NK-92 (cell line): ENCODE data around the gene JPT2.

Source experiments
- DNase-seq: peaks from one replicate; lab custom pipeline; 2025; ENCODE audit not compliant: unreplicated experiment; lab: John Stamatoyannopoulos, UW

The JPT2 gene

DNA sequence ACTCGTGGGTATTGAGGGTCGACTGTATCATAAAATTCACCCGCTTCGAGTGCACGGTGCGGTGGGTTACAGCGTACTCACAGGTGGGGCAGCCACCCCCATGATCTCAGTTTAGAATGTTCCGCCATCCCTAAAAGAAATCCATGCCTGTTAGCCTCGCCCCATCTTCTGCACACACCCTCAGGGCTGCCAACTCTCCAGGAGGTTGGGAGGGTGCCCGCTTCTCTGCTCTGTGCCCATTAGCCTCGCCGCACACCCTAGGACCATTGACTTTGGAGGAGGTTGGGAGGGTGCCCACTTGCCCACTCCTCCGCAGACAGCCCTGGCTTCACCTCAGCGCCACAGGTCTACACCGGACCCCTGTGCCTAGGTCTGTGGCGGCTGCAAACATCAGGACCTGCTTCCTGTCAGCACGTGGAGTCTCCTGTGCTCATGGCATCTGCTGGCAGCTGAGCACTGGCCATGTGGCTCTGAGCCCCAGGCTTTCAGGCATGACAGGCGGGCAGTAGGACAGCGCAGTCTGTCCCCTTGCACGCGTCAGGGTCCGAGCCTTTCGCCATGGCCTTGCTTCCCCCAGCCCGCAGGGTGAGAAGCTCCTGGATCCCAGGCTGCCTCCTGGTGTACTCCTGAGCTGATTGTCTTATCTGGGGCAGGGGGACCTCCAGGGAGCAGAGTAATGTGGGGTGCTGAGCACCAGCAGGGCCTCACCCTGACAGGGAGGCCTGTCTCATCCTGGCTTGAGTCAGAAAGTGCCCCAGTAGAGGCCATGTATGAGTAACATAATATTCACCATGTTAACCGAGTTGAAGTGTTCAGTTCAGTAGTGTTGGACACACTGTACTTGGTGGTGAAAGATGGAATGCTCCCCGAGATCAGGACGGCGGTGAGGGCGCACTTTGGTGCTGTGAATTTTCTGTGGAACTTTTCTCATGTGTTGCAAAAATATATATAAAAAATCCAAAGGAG lies 71.4 kb downstream of the JPT2 start:
- DNase-seq = no peak
